HG03064 (cell line): ENCODE measurements around the gene PLCB2.

Experiments used
- ATAC-seq: cut with Tn5 transposase; IDR thresholded peaks from one replicate; pipeline ENCODE4 v1.9.1; 2021; ENCODE audit warnings: low read depth; ENCODE audit not compliant: unreplicated experiment

PLCB2 gene

DNA sequence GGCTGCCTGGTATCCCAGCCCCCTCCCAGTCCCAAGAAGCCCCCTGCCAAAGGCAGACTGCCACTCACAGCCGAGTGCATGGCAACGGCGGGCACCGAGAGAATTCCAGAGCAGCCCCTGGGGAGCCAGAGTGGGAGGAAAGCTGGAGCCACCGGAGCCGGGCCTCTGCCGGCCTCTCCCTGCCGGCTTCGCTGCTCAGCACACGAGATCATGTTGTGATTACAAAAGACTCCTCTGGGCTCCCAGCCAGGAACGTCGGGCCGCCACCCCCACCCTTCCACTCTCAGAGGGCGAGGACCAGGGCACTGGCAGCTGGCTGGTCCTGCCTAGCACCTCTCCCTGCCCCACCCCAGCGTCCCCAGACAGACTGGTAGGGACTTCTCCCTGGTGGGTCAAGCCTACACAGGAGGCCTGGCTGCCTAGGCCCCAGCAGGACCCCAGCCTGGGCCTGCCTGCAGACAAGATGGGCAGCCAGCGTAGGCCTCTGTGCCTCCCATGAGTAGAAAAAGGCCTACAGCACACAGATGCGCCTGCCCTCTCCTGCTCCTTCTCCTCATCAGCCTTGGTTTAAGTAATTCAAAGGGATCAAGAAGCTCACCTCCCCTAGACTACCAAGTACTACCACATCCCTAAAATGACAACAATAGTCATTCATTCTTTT, 33.1 kb upstream of the PLCB2 start, which contains the start of gene CCDC9B:
Gene CCDC9B, minus strand, starts transcription at position 200 of the 661 bp plus-strand sequence. Its CDS starts 120 bp downstream, at position 80.
- ATAC-seq: no peak

DNA sequence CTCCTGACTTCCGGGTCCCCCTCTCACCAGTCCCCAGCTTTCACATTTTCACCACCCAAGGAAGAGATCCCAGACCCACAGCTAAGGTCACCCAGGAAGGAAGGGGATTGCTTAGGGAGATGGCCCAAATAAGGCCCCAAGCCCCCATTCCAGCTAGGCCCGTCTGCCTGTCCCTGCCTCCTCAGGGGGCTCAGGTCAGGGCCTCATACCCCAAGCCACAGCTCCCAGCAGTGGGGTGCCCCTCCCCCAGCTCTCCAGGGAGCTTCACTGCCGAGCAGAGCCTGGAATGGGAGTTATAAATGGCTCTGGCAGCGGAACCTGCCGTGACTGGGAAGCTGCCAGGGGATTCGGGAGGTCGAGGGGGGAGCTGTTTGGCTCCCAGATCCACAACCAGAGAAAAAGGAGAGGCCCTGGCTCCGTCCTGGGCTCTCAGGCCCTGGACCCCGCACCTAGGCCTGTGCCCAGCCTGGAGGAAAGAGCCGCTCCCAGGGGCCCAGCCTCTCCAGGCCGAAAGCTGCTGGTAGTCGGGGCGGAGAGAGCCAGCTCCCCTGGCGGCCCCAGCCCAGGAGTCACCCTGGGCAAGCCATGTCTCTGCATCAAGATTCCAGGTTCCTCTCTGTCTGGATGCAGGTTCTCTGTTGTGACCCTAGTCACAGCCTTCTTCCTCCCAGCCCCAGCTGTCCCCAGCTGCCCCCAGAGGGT, 32.5 kb upstream of the PLCB2 start:
- no peak for ATAC-seq

DNA sequence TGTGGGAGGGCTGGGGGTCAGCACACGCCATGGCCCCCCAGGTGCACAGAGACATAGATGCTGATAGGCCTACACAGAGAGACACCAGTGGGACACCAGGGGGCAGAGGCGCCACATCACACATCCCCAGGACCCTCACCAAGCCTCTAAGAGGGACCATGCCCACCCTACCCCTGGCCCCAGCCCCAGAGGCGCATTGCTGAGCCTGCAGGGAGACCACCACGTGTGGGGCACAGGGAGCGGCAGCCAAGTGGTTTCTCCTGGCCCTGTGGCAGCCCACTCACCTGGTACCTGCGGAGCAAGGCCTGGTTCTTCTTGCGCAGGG, 31.8 kb upstream of the PLCB2 start:
- ATAC-seq: no peak

DNA sequence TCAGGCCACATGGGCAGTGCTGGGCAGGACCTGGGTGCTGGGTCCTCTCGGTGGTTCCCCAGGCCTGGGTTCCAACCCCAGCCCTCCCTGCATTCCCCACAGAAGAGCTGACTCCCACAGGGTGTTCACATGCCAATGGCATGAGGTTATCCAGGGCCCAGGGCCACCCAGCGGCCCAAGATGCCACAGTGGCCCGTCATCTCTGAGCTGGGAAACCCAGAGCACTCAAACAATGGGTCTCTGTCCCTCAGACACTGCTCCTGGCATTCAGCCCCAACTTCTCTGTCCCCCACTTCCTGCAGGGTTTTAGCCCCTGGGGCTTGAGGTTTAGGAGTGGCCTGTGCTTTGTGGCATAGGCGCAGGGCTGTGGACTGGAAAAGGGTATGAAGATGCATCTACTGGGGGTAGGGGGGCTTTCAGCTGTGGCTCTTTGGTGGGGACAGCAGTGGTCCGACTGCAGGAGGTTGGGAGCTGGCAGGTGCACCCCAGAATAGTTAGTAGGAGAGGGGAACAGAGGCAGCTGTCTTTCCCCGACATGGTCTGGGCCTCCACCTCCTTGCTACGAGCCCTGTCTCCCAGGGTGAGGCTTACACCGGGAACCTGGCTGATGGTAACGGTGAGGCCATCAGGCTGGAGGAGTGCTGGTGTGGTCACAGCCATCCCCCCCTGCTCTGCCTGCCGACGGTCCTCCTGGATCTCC, 31.3 kb upstream of the PLCB2 start:
- ATAC-seq: no peak

DNA sequence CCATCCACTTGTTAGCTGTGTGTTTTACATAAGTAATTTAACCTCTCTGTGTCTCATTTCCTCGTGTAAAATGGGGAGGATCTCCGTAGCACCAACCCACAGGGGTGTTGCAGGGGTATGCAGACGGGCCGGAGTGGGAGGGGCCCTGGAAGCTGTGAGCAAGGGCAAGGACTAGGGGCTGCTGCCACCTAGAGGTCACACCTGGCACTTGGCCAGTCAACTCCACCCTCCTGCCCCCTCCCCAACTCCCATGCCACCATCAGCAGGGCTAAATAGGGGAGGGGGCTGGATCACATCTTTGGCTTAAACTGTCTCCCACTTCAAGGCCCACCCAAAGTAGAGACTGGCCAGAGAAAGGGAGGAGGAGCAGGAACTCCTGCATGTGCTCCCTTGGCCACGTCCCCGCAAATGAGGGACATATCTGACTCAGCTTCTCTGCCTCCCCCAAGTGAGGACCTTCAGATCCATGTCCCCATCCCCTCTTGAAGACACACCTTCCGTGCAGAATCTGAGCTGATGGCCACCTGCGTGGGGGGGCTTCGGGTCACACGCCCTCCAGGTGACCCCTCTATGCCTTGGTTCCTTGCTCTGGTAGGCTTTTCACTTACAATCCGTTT, 30.4 kb upstream of the PLCB2 start:
- no peak for ATAC-seq

DNA sequence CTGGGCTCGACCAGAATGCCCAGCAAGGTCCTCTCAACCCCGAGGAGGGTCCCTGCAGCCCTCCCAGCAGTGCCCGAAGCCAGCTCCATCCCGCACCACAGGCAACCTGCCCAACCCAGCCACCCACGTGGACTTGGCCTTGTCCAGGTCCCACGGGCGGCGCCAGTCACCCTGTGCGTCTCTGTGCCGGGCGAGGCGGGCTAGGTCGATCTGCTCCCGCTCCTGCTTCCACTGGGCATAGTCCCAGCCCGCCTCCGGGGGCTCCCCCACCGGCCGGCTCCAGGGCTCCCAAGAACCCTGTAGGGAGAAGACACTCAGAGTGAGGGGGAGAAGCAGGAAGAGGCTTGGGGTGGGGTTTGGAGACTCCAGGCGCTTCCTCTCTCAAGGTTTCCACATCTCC, 29.9 kb upstream of the PLCB2 start:
- ATAC-seq: no peak

DNA sequence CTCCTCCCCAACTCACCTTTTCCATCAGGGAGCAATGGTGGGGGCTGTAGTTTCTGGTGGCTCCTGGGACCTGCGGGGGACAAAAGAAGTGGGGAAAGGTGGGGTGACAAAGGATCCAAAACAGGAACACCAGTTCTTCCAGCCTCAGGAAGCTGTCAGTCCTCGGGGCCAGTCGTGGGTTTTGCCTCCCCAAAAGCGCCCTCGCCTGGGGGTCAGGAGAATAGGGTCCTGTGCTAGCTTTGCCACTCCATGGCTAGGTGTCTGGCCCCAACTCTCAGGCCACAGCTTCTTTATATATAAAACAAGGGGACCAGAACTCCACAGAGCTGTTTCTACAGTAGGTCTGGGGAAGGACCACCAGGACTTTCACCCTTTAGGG, 29.0 kb upstream of the PLCB2 start:
- no peak for ATAC-seq

DNA sequence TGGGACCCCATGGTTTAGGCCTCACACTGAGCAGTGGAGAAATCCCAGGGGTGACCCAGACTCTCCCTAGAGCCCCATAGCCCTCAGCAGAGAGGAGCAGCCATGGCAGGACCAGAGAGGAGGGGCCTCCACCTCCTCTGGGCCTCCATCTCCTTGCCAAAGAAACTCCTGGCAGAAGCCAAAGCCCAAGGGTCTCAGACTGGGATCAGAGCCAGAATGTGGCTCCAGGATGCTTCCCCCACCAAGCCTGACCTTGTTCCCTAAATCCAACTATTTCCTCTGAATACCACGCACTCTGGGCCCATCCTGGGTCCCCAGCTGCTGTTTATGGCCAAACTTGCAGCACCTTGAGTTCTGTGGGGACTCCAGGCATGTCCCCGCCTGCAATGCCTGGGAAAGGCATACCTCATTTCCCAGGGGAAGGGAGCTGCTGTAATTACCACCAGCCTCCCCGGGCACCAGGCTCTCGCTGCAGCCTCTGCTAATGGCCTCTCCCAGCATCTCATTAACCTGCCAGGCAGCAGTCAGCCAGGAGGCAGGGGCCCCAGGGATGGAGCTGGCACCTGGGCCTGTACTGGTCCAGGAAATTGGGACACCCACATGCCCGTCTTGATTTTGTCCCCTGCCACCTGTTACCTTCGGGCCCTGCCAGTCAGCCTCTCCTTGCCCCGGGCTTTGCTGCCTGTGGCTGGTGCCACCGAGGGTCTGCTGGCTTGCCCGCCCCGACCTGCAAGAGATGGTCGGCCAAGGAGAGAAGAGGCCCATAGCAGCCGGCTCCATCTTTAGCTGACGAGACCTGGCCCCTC, 28.4 kb upstream of the PLCB2 start:
- no peak for ATAC-seq

DNA sequence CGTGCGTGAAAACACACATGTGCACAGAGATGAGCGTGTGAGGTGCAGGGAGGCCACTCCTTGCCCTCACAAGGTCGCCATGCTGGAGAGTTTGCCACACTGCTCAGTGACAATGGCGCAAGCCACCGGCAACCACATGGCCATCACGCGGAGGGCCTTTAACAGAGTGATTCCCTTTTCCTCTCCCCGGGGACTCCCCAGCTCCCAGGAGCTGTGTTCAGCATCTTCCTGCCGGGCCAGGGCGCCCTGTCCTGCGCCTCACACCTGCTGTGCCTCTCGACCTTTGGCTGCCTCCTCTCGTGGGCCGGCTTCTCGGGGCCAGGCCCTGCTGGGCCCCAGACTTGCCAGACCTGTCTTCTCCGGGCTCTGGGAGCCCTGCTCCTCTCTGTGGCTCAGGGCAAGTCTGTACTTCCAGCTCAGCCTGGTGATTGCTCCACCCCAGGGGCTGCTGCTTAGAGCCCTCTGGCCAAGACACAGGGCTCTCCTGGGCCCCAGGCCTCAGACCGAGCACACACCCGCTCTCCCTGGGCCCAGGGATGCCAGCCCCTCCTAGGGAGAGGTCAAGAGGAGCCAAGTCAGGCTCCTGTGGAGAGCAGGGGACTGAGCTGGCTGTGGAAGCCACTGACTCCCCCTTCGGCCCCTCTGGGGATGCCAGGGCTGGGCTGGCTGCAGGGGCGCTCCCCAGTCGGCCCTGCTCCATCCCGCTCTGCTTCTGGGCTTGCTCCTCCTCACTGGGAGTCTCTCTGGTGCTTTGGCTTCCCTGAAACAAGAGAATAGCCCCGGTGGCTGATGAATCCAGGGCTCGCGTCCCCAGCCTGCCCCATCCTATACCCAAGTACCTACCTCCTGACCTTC, 27.4 kb upstream of the PLCB2 start:
- no peak for ATAC-seq

DNA sequence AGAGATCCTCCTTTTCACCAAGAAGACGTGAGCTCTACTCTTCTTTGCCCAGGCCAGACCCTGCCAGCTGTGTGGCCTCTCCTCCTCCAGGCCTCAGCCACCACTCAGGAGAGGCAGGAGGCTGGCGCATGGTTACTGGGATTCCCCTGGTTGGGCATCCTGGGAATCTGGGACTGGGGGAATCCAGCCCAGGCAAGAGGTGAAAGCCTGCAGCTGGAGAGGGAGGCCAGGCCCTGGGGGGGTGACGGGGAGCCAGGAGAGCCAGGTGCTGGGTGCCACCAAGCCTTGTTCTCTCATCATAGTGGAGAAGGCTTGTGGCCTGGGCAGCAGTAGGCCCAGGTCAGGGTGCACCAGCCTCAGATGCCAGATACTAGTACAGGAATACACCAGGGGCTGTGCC, 26.8 kb upstream of the PLCB2 start:
- ATAC-seq: no peak

DNA sequence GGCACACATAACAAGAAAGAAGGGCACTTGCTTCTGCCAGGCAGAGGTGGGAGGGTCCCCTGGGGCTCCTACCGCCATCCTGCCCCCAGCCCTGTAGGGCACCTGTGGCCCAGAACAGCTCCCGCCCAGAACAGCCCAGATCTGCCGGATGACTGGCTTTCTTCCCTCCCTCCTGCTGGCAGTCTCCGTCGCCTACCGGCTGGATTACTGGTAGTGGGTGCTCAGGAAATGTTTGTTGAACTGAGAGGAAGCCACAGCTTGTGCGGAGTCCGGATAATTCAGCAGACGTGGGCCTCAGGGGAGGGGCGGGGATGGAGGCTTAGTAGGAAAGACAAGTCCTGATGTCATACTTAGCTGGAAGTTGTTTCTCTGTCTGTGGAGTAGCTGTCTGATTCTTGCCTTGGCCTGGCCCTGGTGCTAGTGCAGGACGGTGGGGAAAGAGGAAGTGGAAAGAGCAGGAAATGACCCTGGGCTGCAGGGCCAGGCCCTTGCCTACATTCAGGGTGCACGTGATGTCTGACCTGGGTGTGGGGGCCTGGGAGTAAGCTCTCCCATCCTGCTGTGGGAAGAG, 26.3 kb upstream of the PLCB2 start:
- no peak for ATAC-seq

DNA sequence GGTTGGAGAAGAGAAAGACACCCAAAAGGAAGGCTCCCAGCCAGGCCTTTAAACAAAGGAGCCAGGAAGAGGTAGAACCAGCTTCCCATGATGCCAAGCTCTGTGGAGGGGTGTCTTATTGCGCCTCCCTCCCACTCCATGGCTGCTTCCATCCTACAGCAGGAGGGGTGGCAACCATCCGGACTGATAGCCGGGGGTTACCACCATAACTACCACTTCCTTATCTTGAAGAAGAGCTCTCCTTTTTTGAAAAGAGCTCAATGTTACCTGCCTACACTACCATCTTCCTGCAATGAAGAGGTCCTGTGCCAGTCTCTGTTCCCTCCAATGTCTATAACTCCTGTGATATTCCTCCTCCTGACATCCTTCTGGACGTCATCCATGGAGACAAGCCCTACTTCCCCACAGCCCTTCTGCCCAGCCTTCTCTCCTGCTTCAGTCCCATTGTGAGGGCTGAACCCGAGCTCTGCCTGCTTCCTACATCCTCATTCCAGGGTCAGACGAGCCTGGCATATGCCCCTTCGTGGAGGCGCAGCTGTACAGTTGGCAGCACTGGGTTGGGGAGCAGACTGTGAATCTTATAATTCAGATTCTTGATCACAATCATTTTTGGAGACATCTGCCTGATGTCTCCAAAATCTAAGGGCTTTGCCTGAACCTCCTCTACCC, 24.5 kb upstream of the PLCB2 start:
- no peak for ATAC-seq

DNA sequence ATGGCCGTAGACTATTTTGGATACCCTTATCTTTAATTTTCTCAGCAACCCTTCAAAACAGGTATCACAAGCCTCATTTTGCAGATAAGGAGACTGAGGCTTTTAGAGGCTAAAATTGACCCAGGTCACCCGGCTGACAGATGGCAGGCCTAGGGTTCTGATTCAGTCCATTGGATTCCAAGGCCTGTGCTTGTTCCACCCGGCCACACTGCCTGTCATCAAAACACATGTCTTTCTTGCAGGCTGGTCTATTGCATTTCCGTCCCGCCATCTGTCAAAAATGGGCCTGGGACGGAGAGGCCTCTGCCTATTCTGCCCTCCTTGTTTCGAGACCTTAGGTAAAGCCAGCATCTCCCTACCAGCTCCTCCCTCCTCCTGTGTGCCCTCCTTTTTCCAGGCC, 23.9 kb upstream of the PLCB2 start:
- no peak for ATAC-seq

DNA sequence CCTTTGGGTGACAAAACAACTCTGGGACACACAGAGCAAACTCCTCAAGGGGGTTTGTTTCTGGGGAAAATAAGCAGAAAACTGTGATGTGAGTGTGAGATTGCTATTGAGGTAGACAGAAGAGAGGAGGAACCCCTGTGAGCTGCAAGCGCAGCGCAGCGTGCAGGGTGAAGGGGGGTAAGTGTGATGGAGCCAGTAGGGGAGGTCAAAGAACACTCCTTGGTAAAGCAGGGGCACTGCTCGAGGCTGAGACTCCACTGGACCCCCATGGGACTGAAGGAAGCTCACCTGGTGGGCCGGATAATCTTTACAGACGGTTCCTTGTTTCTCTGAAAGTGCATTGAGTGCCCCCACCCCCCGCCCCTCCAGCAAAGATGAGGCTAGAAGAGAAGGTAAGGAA, 23.3 kb upstream of the PLCB2 start:
- ATAC-seq: no peak

DNA sequence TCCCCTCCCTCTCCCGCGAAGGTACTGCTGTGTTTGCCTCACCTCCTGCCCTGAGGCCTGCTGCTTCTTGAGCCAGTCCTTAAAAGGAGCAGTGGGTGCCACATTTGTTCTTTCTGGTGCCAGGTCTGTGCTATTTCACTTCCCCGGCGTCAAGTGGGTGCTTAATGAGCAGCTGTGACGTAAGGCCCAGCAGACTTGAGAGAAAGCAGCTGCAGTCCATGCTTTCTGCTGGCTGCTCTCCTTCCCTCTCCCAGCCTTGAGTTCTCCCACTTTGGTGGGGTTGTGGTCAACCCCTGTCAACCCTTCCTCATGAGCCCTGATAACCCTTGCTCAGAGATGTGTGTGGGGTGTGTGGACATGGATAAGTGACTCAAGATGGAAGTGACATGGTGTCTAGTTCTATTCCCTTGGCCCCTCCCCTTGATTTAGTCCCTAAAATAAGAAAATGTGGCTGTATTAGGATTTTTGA, 22.7 kb upstream of the PLCB2 start:
- ATAC-seq: no peak

DNA sequence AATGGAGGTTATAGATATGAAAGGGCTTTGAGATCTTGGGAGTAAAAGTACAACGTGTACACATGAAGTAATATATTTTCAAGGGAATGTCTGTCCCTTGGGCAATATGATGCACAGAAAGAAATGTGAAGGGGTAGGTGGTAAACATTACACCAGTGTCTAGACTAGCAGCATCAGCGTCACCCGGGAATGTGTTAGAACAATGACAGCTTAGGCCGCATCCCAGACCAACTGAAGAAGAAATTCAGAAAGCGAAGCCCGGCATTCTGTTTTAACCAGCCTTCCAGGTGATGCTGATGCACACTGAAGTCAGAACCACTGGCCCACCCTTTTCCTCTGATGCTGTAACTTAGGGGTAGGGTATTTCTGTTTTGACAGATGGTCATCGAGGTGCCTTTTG, 22.1 kb upstream of the PLCB2 start:
- no peak for ATAC-seq

DNA sequence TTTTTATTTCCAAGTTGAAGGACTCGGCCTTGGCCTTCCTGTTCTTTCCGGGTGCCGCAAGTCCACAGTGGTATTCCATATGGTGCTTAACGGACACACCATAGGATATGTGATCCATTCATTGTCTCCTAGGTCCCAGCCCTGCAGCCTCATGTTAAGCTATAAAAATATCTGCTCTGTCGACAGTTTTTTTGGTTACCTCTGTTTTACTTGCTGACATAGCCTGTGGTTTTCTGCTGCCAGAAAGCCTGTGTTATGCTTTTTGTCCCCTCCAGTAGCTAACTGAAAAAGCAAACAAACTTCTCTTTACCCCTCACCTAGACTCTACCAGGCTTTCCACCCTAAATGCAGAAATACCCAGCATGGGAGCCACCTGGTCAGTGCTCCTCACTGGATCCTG, 21.0 kb upstream of the PLCB2 start:
- no peak for ATAC-seq

DNA sequence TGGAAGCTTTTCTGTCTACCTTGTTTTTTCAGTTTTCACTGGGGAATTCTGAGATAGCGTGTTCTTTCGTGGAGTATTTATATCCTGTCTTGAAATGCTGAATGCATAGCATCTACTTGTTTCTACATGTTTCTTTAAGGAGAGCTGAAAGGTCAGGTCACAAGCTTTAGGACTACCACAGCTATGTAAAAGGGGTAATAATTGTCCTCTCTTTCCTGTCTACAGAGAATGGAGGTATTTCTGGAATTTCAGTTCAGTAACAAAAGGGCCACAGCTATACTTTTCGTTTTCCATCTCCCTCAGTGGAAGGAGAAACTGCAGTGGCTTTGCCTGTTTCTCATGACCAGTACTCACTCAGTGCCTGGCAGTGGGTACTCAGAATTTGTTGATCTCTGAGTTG, 20.4 kb upstream of the PLCB2 start:
- no peak for ATAC-seq

DNA sequence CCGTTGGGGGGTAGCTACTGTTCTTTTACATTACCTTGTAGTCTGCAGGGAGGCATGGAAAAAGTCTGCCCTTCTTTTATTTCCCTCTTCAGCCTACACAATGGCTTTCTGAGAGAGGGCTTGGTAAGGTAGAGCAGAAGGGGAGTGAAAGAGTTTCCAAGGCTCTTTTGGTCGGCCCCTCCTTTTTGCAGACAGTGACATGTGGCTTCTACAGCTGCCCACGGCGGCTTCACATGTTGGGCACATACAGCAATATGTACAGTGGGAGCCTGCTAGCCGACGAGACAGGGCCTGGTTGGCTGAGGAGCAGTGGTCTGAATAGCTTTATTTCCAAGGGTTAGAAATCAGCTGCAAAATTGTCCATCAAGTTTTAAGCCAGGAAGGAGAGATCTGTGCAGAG, 19.7 kb upstream of the PLCB2 start:
- ATAC-seq: no peak
